Gastrocnemius medialis (tissue), 4 donors: ENCODE results near the gene MAGEB3.

Experiments used
- CTCF ChIP-seq, 5 experiments: fragments of 450-650 bp in 3 of 5; fragments of 200-600 bp in 2 of 5; sonication (generic) in 2 of 5; IDR thresholded peaks in 4 of 5; conservative IDR thresholded peaks in 1 of 5; 1 replicate in 4 of 5; 2 replicates in 1 of 5; pipeline ENCODE4 v1.5.1; 2016 to 2019; ENCODE audit warnings: antibody characterized with exemption in 5 of 5, mild to moderate bottlenecking in 3 of 5, moderate library complexity in 3 of 5
- POLR2A ChIP-seq, 2 donors: fragments of 450-650 bp; IDR thresholded peaks; one replicate each; pipeline ENCODE4 v1.6.1; 2017; ENCODE audit warnings: antibody characterized with exemption in 2 of 2, mild to moderate bottlenecking in 2 of 2, moderate library complexity in 2 of 2

- TF ChIP-seq CTCF (IDR thresholded peaks at IDR 0.05 in 4 of 5, conservative IDR thresholded peaks at IDR 0.05 in 1 of 5) (no peak), POLR2A (IDR thresholded peaks at IDR 0.05) (no peak)
Observed at GRCh38 chrX:30190426-30190825, 40.0 kb upstream of the MAGEB3 start.
